Activated CD8-positive, alpha-beta T cell treated with anti-CD3 and anti-CD28 coated beads for 36 hours (primary cell): ENCODE results near the gene CLHC1. TPM values are rescaled to one million over a fixed set of nuclear protein-coding genes. Genes with fewer than 3 reads are reported as not detected.

Experiments used
- ATAC-seq: fragments of 200-7000 bp; cut with Tn5 transposase; one replicate; pipeline ENCODE4 v1.10.0; 2021; ENCODE audit warnings: mild to moderate bottlenecking, moderate library complexity
- CTCF ChIA-PET: fragments of 350-600 bp; sonication (Branson Sonifier 250); formaldehyde crosslinking; loops from one replicate; lab custom pipeline; 2021; ENCODE audit warnings: antibody characterized with exemption; lab: Charles Lee
- POLR2A ChIA-PET: fragments of 350-600 bp; sonication (Branson Sonifier 250); formaldehyde crosslinking; loops from one replicate; lab custom pipeline; 2021; ENCODE audit warnings: antibody characterized with exemption; lab: Charles Lee
- DNase-seq: peaks from one replicate; pipeline ENCODE4 v3.0.0-alpha.2; 2020
- H3K27ac Mint-ChIP-seq: one replicate; pipeline ENCODE4 v1.8.0; 2021; ENCODE audit warnings: mild to moderate bottlenecking, mixed read lengths
- H3K27me3 Mint-ChIP-seq: one replicate; pipeline ENCODE4 v1.8.0; 2021; ENCODE audit warnings: mixed read lengths
- H3K36me3 Mint-ChIP-seq: one replicate; pipeline ENCODE4 v1.8.0; 2021; ENCODE audit warnings: low read depth, mixed read lengths
- H3K4me1 Mint-ChIP-seq: one replicate; pipeline ENCODE4 v1.8.0; 2021; ENCODE audit warnings: low read depth, mixed read lengths
- H3K4me3 Mint-ChIP-seq: one replicate; pipeline ENCODE4 v1.8.0; 2021; ENCODE audit warnings: mild to moderate bottlenecking, moderate library complexity, mixed read lengths
- H3K9me3 Mint-ChIP-seq: one replicate; pipeline ENCODE4 v1.8.0; 2021; ENCODE audit warnings: mixed read lengths
- intact Hi-C: fragments of 100-400 bp; cut with micrococcal nuclease; formaldehyde crosslinking; loops from one replicate; pipeline ENCODE4 v1.10.0; 2022
- total RNA-seq, 2 experiments: library from RNA; stranded (reverse); gene quantifications; one replicate each; pipeline ENCODE4 v1.2.3, GENCODE V29; 2021
- TF ChIP-seq, protein P1 (sequence below): fragments of 200-600 bp; IDR thresholded peaks from one replicate; pipeline ENCODE4 v1.8.0; 2022; ENCODE audit warnings: antibody characterized with exemption, mild to moderate bottlenecking

The CLHC1 gene
- total RNA-seq, 2 experiments from 2014 or later = 4.2 to 5.6 TPM

DNA sequence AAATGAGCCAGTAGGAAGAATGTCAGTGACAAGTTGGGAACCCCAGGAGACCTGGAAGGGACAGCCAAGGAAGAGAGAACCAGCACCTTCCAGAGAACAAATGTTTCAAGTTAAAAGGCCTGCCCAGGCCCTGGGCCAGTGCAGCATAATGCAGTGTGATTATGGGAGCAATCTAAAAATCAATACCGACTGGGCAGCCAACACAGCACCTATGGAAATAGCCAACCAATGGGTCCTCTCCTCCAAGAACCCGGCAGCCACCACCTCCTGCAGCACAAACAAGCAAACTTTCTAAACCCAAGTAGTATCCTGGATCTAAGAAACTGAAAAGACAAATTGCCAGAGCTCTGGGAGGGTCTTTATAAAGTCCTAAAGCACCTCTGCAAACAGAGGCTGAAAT, 71.7 kb downstream of the CLHC1 start:
- Mint-ChIP-seq H3K27ac (no peak overlapping the region), H3K27me3 (peaks cover 1% of the 10 kb centered on the region), H3K9me3 (no peaks in the 10 kb centered on the region), H3K4me3 (no peak overlapping the region), H3K4me1 (peaks cover 4% of the 10 kb centered on the region), H3K36me3 (no peaks in the 10 kb centered on the region)
- TF ChIP-seq, protein P1, sequence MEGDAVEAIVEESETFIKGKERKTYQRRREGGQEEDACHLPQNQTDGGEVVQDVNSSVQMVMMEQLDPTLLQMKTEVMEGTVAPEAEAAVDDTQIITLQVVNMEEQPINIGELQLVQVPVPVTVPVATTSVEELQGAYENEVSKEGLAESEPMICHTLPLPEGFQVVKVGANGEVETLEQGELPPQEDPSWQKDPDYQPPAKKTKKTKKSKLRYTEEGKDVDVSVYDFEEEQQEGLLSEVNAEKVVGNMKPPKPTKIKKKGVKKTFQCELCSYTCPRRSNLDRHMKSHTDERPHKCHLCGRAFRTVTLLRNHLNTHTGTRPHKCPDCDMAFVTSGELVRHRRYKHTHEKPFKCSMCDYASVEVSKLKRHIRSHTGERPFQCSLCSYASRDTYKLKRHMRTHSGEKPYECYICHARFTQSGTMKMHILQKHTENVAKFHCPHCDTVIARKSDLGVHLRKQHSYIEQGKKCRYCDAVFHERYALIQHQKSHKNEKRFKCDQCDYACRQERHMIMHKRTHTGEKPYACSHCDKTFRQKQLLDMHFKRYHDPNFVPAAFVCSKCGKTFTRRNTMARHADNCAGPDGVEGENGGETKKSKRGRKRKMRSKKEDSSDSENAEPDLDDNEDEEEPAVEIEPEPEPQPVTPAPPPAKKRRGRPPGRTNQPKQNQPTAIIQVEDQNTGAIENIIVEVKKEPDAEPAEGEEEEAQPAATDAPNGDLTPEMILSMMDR = no peak
- intact Hi-C loops = loop anchor here (10.0 kb wide), 1 partner anchor 256 kb away; no protein-coding TSS in a partner anchor
- DNase-seq (no peak), ATAC-seq (no peak)
- POLR2A ChIA-PET = no interaction called here
- CTCF ChIA-PET = interaction anchor here (5.1 kb wide), 1 partner anchor 8 kb away, joined by 30 read pairs; no protein-coding TSS in a partner anchor

DNA sequence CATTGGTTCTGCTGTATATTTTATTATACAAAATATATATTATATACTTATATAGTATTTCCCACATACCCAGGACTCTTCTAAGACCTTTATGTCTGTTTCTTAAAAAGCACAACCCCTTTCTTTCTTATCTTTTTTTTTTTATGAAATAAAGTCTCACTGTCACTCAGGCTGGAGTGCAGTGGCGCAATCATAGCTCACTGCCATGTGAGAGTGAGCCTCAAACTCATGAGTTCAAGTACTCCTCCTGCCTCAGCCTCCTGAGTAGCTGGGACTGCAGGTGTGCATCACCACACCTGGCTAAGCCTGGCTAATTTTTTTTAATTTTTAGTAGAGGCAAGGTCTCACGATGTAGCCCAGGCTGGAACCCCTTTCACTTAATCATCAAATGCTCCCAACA, 72.3 kb downstream of the CLHC1 start:
- H3K9me3 Mint-ChIP-seq = no peaks in the 10 kb centered on the region
- H3K4me1 Mint-ChIP-seq = peaks cover 4% of the 10 kb centered on the region
- ATAC-seq = no peak
- H3K36me3 Mint-ChIP-seq = no peaks in the 10 kb centered on the region
- H3K27ac Mint-ChIP-seq = no peak overlapping the region
- ChIA-PET CTCF (interaction anchor here (5.1 kb wide), 1 partner anchor 9 kb away, joined by 30 read pairs; no protein-coding TSS in a partner anchor), POLR2A (interaction anchor here (0.6 to 1.0 kb wide), 2 partner anchors 12 to 163 kb away, joined by 3 read pairs; no protein-coding TSS in a partner anchor)
- DNase-seq = no peak
- TF ChIP-seq, protein P1 = no peak
- peaks cover 1% of the 10 kb centered on the region for H3K27me3 Mint-ChIP-seq
- intact Hi-C loops = loop anchor here (10.0 kb wide), 1 partner anchor 255 kb away; no protein-coding TSS in a partner anchor
- H3K4me3 Mint-ChIP-seq = no peak overlapping the region

- intact Hi-C loops = no loop called here
- no peak overlapping the region for H3K27ac Mint-ChIP-seq
- no peaks in the 10 kb centered on the region for H3K9me3 Mint-ChIP-seq
- ATAC-seq (peak; percentile 45), DNase-seq (no peak)
- H3K4me3 Mint-ChIP-seq = no peak overlapping the region
- H3K4me1 Mint-ChIP-seq = peaks cover 4% of the 10 kb centered on the region
- TF ChIP-seq, protein P1 = no peak
- peaks cover 1% of the 10 kb centered on the region for H3K27me3 Mint-ChIP-seq
- POLR2A ChIA-PET = interaction anchor here (0.6 to 1.0 kb wide), 2 partner anchors 11 to 163 kb away, joined by 3 read pairs; no protein-coding TSS in a partner anchor
- no peaks in the 10 kb centered on the region for H3K36me3 Mint-ChIP-seq
- CTCF ChIA-PET = interaction anchor here (5.1 kb wide), 1 partner anchor 9 kb away, joined by 30 read pairs; no protein-coding TSS in a partner anchor
Observed at GRCh38 chr2:55159037-55159651, 72.9 kb downstream of the CLHC1 start.

DNA sequence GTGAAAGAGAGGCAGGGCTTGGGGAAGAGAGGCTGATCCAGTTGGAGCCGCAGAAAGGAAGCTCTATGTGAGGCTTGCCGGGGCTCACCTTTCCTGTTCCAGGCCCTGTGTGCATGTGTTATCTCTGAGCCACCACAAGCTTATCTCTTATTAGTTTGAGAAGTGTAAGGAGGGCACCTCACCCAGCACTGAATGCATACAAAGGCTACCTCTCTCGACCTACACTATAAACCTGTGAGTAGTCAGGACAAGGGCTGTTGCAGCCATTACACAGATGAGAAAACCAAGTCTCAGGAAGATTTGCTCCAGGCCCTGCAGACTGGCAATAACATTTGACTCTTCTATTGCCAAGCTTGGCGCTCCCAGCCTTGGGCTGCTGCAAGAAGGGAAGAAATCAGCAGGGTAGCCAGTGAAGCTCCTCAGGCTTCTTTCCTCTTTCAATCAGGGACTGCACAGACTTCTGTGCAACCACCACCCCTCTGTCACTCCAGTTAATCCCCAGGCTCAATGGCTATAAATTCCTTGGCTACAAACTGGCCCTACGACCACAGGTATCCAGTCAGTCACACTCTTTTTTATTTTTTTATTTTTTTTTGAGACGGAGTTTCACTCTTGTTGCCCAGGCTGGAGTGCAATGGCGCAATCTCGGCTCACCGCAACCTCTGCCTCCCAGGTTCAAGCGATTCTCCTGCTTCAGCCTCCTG, 73.8 kb downstream of the CLHC1 start:
- ChIA-PET CTCF (interaction anchor here (5.1 kb wide), 1 partner anchor 10 kb away, joined by 30 read pairs; no protein-coding TSS in a partner anchor), POLR2A (no interaction called here)
- no peaks in the 10 kb centered on the region for H3K9me3 Mint-ChIP-seq
- peaks cover 4% of the 10 kb centered on the region for H3K4me1 Mint-ChIP-seq
- no peak overlapping the region for H3K4me3 Mint-ChIP-seq
- no peak overlapping the region for H3K27ac Mint-ChIP-seq
- TF ChIP-seq, protein P1 = no peak
- H3K36me3 Mint-ChIP-seq = no peaks in the 10 kb centered on the region
- DNase-seq = no peak
- intact Hi-C loops = no loop called here
- H3K27me3 Mint-ChIP-seq = peaks cover 1% of the 10 kb centered on the region
- no peak for ATAC-seq
